Nucleus accumbens (tissue), 56 donors: ENCODE measurements around the gene DNAH9.

Experiments used
- DNase-seq, 56 donors: peaks; one replicate each; lab custom pipeline; 2025; lab: John Stamatoyannopoulos, UW

The DNAH9 gene

GRCh38 chr17:11645426-11645825, 47.2 kb downstream of the DNAH9 start:
- no peak for DNase-seq

- no peak for DNase-seq
These were observed 52.8 kb downstream of the DNAH9 start for GRCh38 chr17:11651089-11651488.

GRCh38 chr17:11668618-11669017, 70.3 kb downstream of the DNAH9 start:
- no peak for DNase-seq

- DNase-seq: no peak
These were observed 72.9 kb downstream of the DNAH9 start for GRCh38 chr17:11671126-11671525.

GRCh38 chr17:11682646-11683045, 84.4 kb downstream of the DNAH9 start:
- no peak for DNase-seq

- DNase-seq: no peak
These were observed 92.4 kb downstream of the DNAH9 start for GRCh38 chr17:11690681-11691080.

- no peak for DNase-seq
These were observed 94.4 kb downstream of the DNAH9 start for GRCh38 chr17:11692688-11693087.

GRCh38 chr17:11693284-11693683, 95.0 kb downstream of the DNAH9 start:
- no peak for DNase-seq

GRCh38 chr17:11700668-11701067, 102.4 kb downstream of the DNAH9 start:
- DNase-seq: no peak

- no peak for DNase-seq
These were observed 103.6 kb downstream of the DNAH9 start for GRCh38 chr17:11701911-11702310.

GRCh38 chr17:11704041-11704440, 105.8 kb downstream of the DNAH9 start:
- no peak for DNase-seq

GRCh38 chr17:11705111-11705510, 106.8 kb downstream of the DNAH9 start:
- DNase-seq: no peak

- no peak for DNase-seq
These were observed 109.3 kb downstream of the DNAH9 start for GRCh38 chr17:11707586-11707985.

- DNase-seq: no peak
These were observed 114.2 kb downstream of the DNAH9 start for GRCh38 chr17:11712456-11712855.

- DNase-seq: no peak
These were observed 120.9 kb downstream of the DNAH9 start for GRCh38 chr17:11719203-11719602.

- peak in 5 of 56 donors; percentile 6 to 30 (median 25) for DNase-seq
These were observed 121.6 kb downstream of the DNAH9 start for GRCh38 chr17:11719856-11720255.

GRCh38 chr17:11720816-11721215, 122.5 kb downstream of the DNAH9 start:
- DNase-seq: no peak

GRCh38 chr17:11730747-11731146, 132.5 kb downstream of the DNAH9 start:
- DNase-seq: no peak

- peak in 10 of 56 donors; percentile 5 to 24 (median 14) for DNase-seq
These were observed 138.5 kb downstream of the DNAH9 start for GRCh38 chr17:11736613-11737312.

GRCh38 chr17:11737313-11737679, 139.0 kb downstream of the DNAH9 start:
- DNase-seq: no peak

GRCh38 chr17:11738151-11738550, 139.9 kb downstream of the DNAH9 start:
- no peak for DNase-seq

GRCh38 chr17:11739351-11739750, 141.1 kb downstream of the DNAH9 start:
- no peak for DNase-seq

- peak in 1 of 56 donors; percentile 2 for DNase-seq
These were observed 141.6 kb downstream of the DNAH9 start for GRCh38 chr17:11739848-11740247.
